Spleen (tissue), 11 donors: ENCODE measurements around the gene TGM3. TPM values are rescaled to one million over a fixed set of nuclear protein-coding genes. Genes with fewer than 3 reads are reported as not detected.
A peak's percentile ranks its signal among the peaks of the same experiment; 100 is the strongest.

Experiments
- DNase-seq: peaks from one replicate; pipeline ENCODE4 v3.0.0-alpha.2; 2020
- H3K27ac ChIP-seq, 8 donors: fragments of 200-600 bp; sonication (generic) in 7 of 8; 1 replicate in 4 of 8; 2 replicates in 4 of 8; pipeline versions ENCODE4 v1.5.0 to v1.8.0; 2016 to 2021; ENCODE audit warnings: inconsistent platforms in 4 of 8, mild to moderate bottlenecking in 4 of 8, moderate library complexity in 1 of 8
- H3K27me3 ChIP-seq, 7 donors: fragments of 200-600 bp; sonication (generic) in 6 of 7; replicated peaks in 1 of 7; 1 replicate in 4 of 7; 2 replicates in 3 of 7; pipeline versions ENCODE4 v1.5.0 to v1.8.0; 2016 to 2021; ENCODE audit warnings: inconsistent platforms in 3 of 7, mild to moderate bottlenecking in 1 of 7
- H3K36me3 ChIP-seq, 6 donors: fragments of 200-600 bp; sonication (generic) in 5 of 6; 1 replicate in 4 of 6; 2 replicates in 2 of 6; pipeline versions ENCODE4 v1.5.0 to v1.8.0; 2016 to 2021; ENCODE audit warnings: inconsistent platforms in 2 of 6
- H3K4me1 ChIP-seq, 6 donors: fragments of 200-600 bp; sonication (generic) in 5 of 6; 1 replicate in 3 of 6; 2 replicates in 3 of 6; pipeline versions ENCODE4 v1.5.0 to v1.8.0; 2016 to 2021; ENCODE audit warnings: inconsistent platforms in 3 of 6
- H3K4me3 ChIP-seq, 8 donors: fragments of 200-600 bp; sonication (generic) in 7 of 8; 1 replicate in 4 of 8; 2 replicates in 4 of 8; pipeline versions ENCODE4 v1.5.0 to v1.8.0; 2016 to 2021; ENCODE audit warnings: inconsistent platforms in 4 of 8, mild to moderate bottlenecking in 4 of 8, moderate library complexity in 2 of 8
- H3K9me3 ChIP-seq, 8 donors: fragments of 200-600 bp; sonication (generic) in 7 of 8; 1 replicate in 4 of 8; 2 replicates in 4 of 8; pipeline versions ENCODE4 v1.5.0 to v1.8.0; 2016 to 2021; ENCODE audit warnings: inconsistent platforms in 4 of 8
- CTCF ChIP-seq, 11 experiments: fragments of 200-600 bp in 7 of 11; fragments of 450-650 bp in 4 of 11; sonication (generic) in 4 of 11; IDR thresholded peaks in 8 of 11; conservative IDR thresholded peaks in 3 of 11; 1 replicate in 7 of 11; 2 replicates in 4 of 11; pipeline versions ENCODE4 v1.4.0 to v1.8.0; 2016 to 2021; ENCODE audit warnings: antibody characterized with exemption in 11 of 11, inconsistent platforms in 4 of 11, mild to moderate bottlenecking in 1 of 11
- POLR2A ChIP-seq, 3 donors: fragments of 450-650 bp; IDR thresholded peaks; one replicate each; pipeline ENCODE4 v1.5.1; 2017; ENCODE audit warnings: antibody characterized with exemption in 3 of 3, mild to moderate bottlenecking in 1 of 3
- POLR2AphosphoS5 ChIP-seq, 3 donors: sonication (generic); formaldehyde crosslinking; IDR thresholded peaks; one replicate each; pipeline ENCODE4 v1.5.1; 2017; ENCODE audit warnings: antibody characterized with exemption in 3 of 3
- WGBS, 5 donors: extraction: QIAGEN DNeasy Blood & Tissue Kit in 3 of 5; methylation state at CpG; one replicate each; pipeline versions ENCODE4 v1.1.5 to v1.1.7; 2013 to 2018; 5-methylcytosine and 5-hydroxymethylcytosine counted together
- intact Hi-C: fragments of 100-400 bp; cut with DNase I; formaldehyde crosslinking; loops from one replicate; pipeline ENCODE4 v1.15.0; 2023; ENCODE audit warnings: low total_unique reads
- polyA plus RNA-seq, 3 donors: library from polyadenylated mRNA; stranded (reverse); fragments of 200-250 nt; gene quantifications; one replicate each; pipeline ENCODE4 v1.2.1, GENCODE V29; 2013
- total RNA-seq, 7 donors: library from RNA; depleted of rRNA in 3 of 7; stranded (reverse); fragments of >200 nt in 3 of 7; fragmentation: NEBNext Ultra II Directional in 4 of 7; extraction: Animal tissue kit (Norgen Biotek cat#: 25700) in 4 of 7; gene quantifications; one replicate each; pipeline versions ENCODE4 v1.1.0 to v1.2.1, GENCODE V29; 2016 to 2021
- donor health status: healthy with polysubstance abuse.
- donor health status: DM: no; HTN: no; CAD: no; lungs with moderate emphysema.
- donor health status: DM: no; HTN: no; CAD: no.
- donor health status: Bipolar disorder and iron deficiency.
- donor health status: healthy.
- donor health status: DM: no; HTN: no; CAD: no.
- donor health status: DM: yes; HTN: yes; CAD: no.

TGM3 gene
- total and polyA plus RNA-seq, 10 donors, result 0.09 to 0.64 (median 0.43) TPM; not detected in 3

GRCh38 chr20:2293486-2293885, 2.3 kb upstream of the TGM3 start:
- intact Hi-C loops, result no loop called here
- Histone ChIP-seq H3K4me3 (no peak overlapping the region), H3K27ac (peak overlapping the region in 7 of 8 donors; percentile 58 to 88 (median 82)), H3K9me3 (no peaks in the 10 kb centered on the region), H3K36me3 (no peaks in the 10 kb centered on the region), H3K4me1 (peaks cover 1 to 50% (median 20%) of the 10 kb centered on the region in 6 donors), H3K27me3 (no peaks in the 10 kb centered on the region)
- WGBS, 5 donors, result 89 to 93% (median 92%) methylated on average over 11 of the region's 11 CpGs
- DNase-seq, result no peak
- TF ChIP-seq POLR2AphosphoS5 (IDR thresholded peaks at IDR 0.05), result no peak
- TF ChIP-seq POLR2A (IDR thresholded peaks at IDR 0.05), result no peak
- no peak for TF ChIP-seq CTCF (IDR thresholded peaks at IDR 0.05 in 8 of 11, conservative IDR thresholded peaks at IDR 0.05 in 3 of 11)

- WGBS, 5 donors, result 90 to 99% (median 96%) methylated on average over 4 of the region's 4 CpGs
- H3K4me3 ChIP-seq, result no peak overlapping the region
- H3K27me3 ChIP-seq, result no peaks in the 10 kb centered on the region
- TF ChIP-seq POLR2AphosphoS5 (IDR thresholded peaks at IDR 0.05) (no peak), CTCF (IDR thresholded peaks at IDR 0.05 in 8 of 11, conservative IDR thresholded peaks at IDR 0.05 in 3 of 11) (no peak), POLR2A (IDR thresholded peaks at IDR 0.05) (no peak)
- DNase-seq, result no peak
- H3K9me3 ChIP-seq, result no peaks in the 10 kb centered on the region
- H3K36me3 ChIP-seq, result no peaks in the 10 kb centered on the region
- H3K27ac ChIP-seq, result peak overlapping the region in 3 of 8 donors; percentile 85 to 88 (median 88)
- intact Hi-C loops, result no loop called here
- peaks cover 0 to 50% (median 20%) of the 10 kb centered on the region in 6 donors for H3K4me1 ChIP-seq
These were observed 1.8 kb upstream of the TGM3 start for GRCh38 chr20:2293971-2294370.

GRCh38 chr20:2295286-2295685, 515 bp upstream of the TGM3 start:
- TF ChIP-seq POLR2A (IDR thresholded peaks at IDR 0.05) (no peak), CTCF (IDR thresholded peaks at IDR 0.05 in 8 of 11, conservative IDR thresholded peaks at IDR 0.05 in 3 of 11) (no peak), POLR2AphosphoS5 (IDR thresholded peaks at IDR 0.05) (no peak)
- Histone ChIP-seq H3K9me3 (no peaks in the 10 kb centered on the region), H3K27ac (no peak overlapping the region), H3K27me3 (no peaks in the 10 kb centered on the region), H3K4me1 (peaks cover 0 to 50% (median 15%) of the 10 kb centered on the region in 6 donors), H3K36me3 (no peaks in the 10 kb centered on the region), H3K4me3 (no peak overlapping the region)
- intact Hi-C loops, result no loop called here
- WGBS, 5 donors, result 67 to 79% (median 77%) methylated on average over 7 of the region's 7 CpGs
- DNase-seq, result no peak

- H3K9me3 ChIP-seq, result no peaks in the 10 kb centered on the region
- H3K27ac ChIP-seq, result no peak overlapping the region
- DNase-seq, result no peak
- WGBS, 5 donors, result 72 to 80% (median 77%) methylated on average over 5 of the region's 5 CpGs
- no peak for TF ChIP-seq POLR2A (IDR thresholded peaks at IDR 0.05)
- no peak for TF ChIP-seq POLR2AphosphoS5 (IDR thresholded peaks at IDR 0.05)
- no peak for TF ChIP-seq CTCF (IDR thresholded peaks at IDR 0.05 in 8 of 11, conservative IDR thresholded peaks at IDR 0.05 in 3 of 11)
- H3K4me3 ChIP-seq, result no peak overlapping the region
- peaks cover 2 to 56% (median 29%) of the 10 kb centered on the region in 6 donors for H3K4me1 ChIP-seq
- no peaks in the 10 kb centered on the region for H3K27me3 ChIP-seq
- intact Hi-C loops, result no loop called here
- H3K36me3 ChIP-seq, result no peaks in the 10 kb centered on the region
These were observed 939 bp downstream of the TGM3 start for GRCh38 chr20:2296524-2297356.
